Muscle layer of colon (tissue), 2 donors: ENCODE results near the gene TNFSF11.

Experiments
- H3K27ac ChIP-seq: one replicate; pipeline ENCODE4 v1.7.0; 2013; ENCODE audit warnings: low read depth, mild to moderate bottlenecking, low read length, moderate library complexity
- H3K27me3 ChIP-seq, 2 donors: one replicate each; pipeline ENCODE4 v1.7.0; 2013; ENCODE audit warnings: low read length in 2 of 2, mild to moderate bottlenecking in 2 of 2; ENCODE audit not compliant: insufficient read depth in 2 of 2, control insufficient read depth in 1 of 2
- H3K36me3 ChIP-seq: one replicate; pipeline ENCODE4 v1.7.0; 2013; ENCODE audit warnings: mild to moderate bottlenecking, low read length; ENCODE audit not compliant: insufficient read depth
- H3K4me1 ChIP-seq: one replicate; pipeline ENCODE4 v1.7.0; 2013; ENCODE audit warnings: mild to moderate bottlenecking, low read length; ENCODE audit not compliant: insufficient read depth
- H3K4me3 ChIP-seq, 2 donors: one replicate each; pipeline ENCODE4 v1.7.0; 2013; ENCODE audit warnings: low read length in 2 of 2, low read depth in 1 of 2, mild to moderate bottlenecking in 1 of 2, moderate library complexity in 1 of 2
- H3K9ac ChIP-seq: one replicate; pipeline ENCODE4 v1.7.0; 2013; ENCODE audit warnings: low read length
- H3K9me3 ChIP-seq: one replicate; pipeline ENCODE4 v1.7.0; 2013; ENCODE audit warnings: mild to moderate bottlenecking, low read length
- donor health status: abdominal sarcoma.
- donor health status: Adenocarcinoma of cecum.

The TNFSF11 gene

DNA sequence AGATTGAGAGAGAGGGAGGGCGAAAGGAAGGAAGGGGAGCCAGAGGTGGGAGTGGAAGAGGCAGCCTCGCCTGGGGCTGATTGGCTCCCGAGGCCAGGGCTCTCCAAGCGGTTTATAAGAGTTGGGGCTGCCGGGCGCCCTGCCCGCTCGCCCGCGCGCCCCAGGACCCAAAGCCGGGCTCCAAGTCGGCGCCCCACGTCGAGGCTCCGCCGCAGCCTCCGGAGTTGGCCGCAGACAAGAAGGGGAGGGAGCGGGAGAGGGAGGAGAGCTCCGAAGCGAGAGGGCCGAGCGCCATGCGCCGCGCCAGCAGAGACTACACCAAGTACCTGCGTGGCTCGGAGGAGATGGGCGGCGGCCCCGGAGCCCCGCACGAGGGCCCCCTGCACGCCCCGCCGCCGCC lies at the start of gene TNFSF11:
Gene TNFSF11, plus strand, starts transcription at position 142 of the 400 bp plus-strand sequence. Its CDS starts 152 bp downstream, at position 294.
- Histone ChIP-seq H3K4me3 (peak within 1 kb of the TSS; percentile 14 to 39), H3K27me3 (peaks cover 9 to 21% of the 10 kb centered on the region in 2 donors), H3K4me1 (peaks cover 4% of the 10 kb centered on the region), H3K9me3 (no peaks in the 10 kb centered on the region), H3K27ac (no peak within 1 kb of the TSS), H3K36me3 (no peaks in the 10 kb centered on the region), H3K9ac (no peak within 1 kb of the TSS)

DNA sequence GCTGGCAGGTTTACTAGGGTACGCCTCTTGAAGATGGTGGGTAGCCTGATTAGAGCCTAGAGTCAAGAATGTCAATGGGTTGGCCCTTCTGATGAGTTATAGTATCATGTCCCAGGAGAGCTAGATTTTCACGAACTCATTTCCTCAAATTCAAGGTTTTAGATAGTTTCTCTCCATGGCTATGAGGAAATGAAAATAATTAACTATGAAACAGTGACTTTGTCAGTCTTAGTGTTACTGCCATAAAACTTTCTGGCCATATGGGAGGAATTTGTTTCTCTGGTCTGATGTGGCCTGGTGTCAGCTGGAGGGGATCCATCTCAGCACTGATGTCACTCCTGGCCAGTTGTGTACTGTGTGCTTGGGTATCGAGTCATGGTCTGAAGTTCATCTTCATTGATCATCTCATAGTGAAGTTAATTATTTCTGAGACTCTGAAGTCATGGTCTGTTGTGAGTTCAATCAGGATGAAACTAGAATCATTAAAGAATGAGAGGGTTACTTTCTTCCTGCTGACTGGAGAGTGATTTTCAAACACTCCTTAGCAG lies 49.4 kb upstream of the TNFSF11 start:
- no peak overlapping the region for H3K9ac ChIP-seq
- H3K9me3 ChIP-seq: no peaks in the 10 kb centered on the region

GRCh38 chr13:42525035-42525504 lies 48.9 kb upstream of the TNFSF11 start:
- H3K36me3 ChIP-seq: no peaks in the 10 kb centered on the region
- no peaks in the 10 kb centered on the region for H3K4me1 ChIP-seq
- H3K9me3 ChIP-seq: no peaks in the 10 kb centered on the region
- H3K4me3 ChIP-seq: no peak overlapping the region
- H3K27ac ChIP-seq: no peak overlapping the region
- no peak overlapping the region for H3K9ac ChIP-seq
- H3K27me3 ChIP-seq: no peaks in the 10 kb centered on the region

More for the DNA sequence above, 49.4 kb upstream of the TNFSF11 start:
- H3K4me3 ChIP-seq: no peak overlapping the region
- no peak overlapping the region for H3K27ac ChIP-seq
- H3K36me3 ChIP-seq: no peaks in the 10 kb centered on the region
- H3K27me3 ChIP-seq: no peaks in the 10 kb centered on the region
- H3K4me1 ChIP-seq: no peaks in the 10 kb centered on the region

DNA sequence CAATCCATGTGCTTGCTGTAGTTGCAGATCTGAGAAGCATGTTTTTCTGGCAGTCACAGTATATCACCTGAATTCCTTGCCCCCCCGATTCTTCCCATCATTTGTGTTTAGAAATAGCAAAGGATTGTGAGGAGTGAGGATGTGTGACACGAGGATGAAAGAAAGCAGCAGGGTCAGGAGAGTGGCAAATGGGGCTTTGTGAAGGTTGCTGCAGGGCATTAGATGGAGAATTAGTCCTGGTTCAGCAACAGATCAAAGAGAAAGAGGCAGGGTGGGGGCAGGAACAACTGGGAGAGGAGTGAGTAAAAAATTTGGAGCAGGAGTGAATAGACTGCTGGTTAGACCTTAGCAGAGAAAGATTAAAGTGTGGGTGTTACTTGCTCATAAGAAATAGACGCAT lies 47.7 kb upstream of the TNFSF11 start:
- Histone ChIP-seq H3K9ac (no peak overlapping the region), H3K27me3 (no peaks in the 10 kb centered on the region), H3K27ac (no peak overlapping the region), H3K36me3 (no peaks in the 10 kb centered on the region), H3K4me3 (no peak overlapping the region), H3K9me3 (no peaks in the 10 kb centered on the region), H3K4me1 (no peaks in the 10 kb centered on the region)

DNA sequence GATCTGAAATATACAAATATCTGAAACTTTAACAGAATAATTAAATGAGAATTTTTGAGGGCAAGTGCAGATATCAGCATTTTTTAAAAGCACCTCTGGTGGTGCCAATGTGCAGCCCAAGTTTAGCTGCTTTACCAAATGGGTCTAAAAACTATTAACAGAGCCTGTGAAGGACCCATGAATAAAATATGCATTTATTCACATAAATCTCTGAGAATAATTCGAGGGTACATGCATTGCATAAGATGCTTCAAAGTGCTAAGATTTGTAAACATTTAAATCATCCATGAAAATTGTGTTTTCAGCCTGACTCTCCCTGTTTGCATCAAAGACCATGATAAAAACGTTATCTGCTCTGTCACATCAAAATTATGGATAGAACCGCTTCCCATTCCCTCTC lies 47.1 kb upstream of the TNFSF11 start:
- Histone ChIP-seq H3K4me3 (no peak overlapping the region), H3K36me3 (no peaks in the 10 kb centered on the region), H3K9me3 (no peaks in the 10 kb centered on the region), H3K27me3 (no peaks in the 10 kb centered on the region), H3K4me1 (no peaks in the 10 kb centered on the region), H3K9ac (no peak overlapping the region), H3K27ac (no peak overlapping the region)

- no peaks in the 10 kb centered on the region for H3K4me1 ChIP-seq
- H3K9ac ChIP-seq: no peak overlapping the region
- no peak overlapping the region for H3K27ac ChIP-seq
- H3K27me3 ChIP-seq: no peaks in the 10 kb centered on the region
- H3K9me3 ChIP-seq: no peaks in the 10 kb centered on the region
- no peaks in the 10 kb centered on the region for H3K36me3 ChIP-seq
- no peak overlapping the region for H3K4me3 ChIP-seq
These were observed 41.2 kb upstream of the TNFSF11 start for GRCh38 chr13:42532561-42533335.

DNA sequence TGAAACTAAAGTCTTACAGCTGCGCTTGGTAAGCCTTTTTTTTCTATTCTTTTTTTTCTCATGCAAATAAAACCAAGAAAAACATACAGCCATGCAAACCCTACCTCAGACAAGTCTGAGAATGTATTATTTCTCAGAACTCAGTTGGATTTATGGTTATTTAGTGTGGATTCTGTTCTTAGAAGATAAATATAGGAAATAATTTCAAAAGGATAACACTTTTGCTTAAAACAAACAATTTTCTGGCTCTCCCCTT lies 40.7 kb upstream of the TNFSF11 start:
- H3K27me3 ChIP-seq: no peaks in the 10 kb centered on the region
- no peaks in the 10 kb centered on the region for H3K36me3 ChIP-seq
- H3K27ac ChIP-seq: no peak overlapping the region
- no peaks in the 10 kb centered on the region for H3K4me1 ChIP-seq
- H3K4me3 ChIP-seq: no peak overlapping the region
- no peak overlapping the region for H3K9ac ChIP-seq
- no peaks in the 10 kb centered on the region for H3K9me3 ChIP-seq

DNA sequence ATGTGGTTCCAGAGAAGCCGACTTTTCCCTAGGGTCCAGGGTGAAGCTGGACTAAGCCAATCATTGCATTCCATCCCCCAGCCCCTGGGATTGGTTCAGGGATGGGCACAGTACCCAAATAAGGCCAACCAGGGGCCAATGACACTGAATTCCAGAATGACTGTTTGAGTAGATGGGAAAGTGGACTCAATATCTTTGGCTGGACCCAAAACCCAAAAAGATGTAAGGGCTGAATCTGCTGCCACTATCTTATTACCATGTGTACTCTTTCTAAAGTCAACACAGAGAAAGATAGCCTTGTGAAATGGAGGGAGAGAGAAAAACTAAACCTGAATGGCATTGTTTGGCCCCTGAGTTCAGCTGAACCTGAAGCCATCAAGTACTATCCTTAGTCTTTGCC lies 39.2 kb upstream of the TNFSF11 start:
- no peaks in the 10 kb centered on the region for H3K9me3 ChIP-seq
- H3K9ac ChIP-seq: no peak overlapping the region
- H3K4me3 ChIP-seq: no peak overlapping the region
- no peaks in the 10 kb centered on the region for H3K27me3 ChIP-seq
- no peaks in the 10 kb centered on the region for H3K4me1 ChIP-seq
- H3K36me3 ChIP-seq: no peaks in the 10 kb centered on the region
- H3K27ac ChIP-seq: no peak overlapping the region

GRCh38 chr13:42538996-42539395 lies 35.0 kb upstream of the TNFSF11 start:
- Histone ChIP-seq H3K27ac (no peak overlapping the region), H3K4me3 (no peak overlapping the region), H3K9ac (no peak overlapping the region), H3K27me3 (no peaks in the 10 kb centered on the region), H3K36me3 (no peaks in the 10 kb centered on the region), H3K9me3 (no peaks in the 10 kb centered on the region), H3K4me1 (no peaks in the 10 kb centered on the region)

GRCh38 chr13:42539670-42540069 lies 34.3 kb upstream of the TNFSF11 start:
- H3K9me3 ChIP-seq: no peaks in the 10 kb centered on the region
- H3K4me1 ChIP-seq: no peaks in the 10 kb centered on the region
- H3K36me3 ChIP-seq: no peaks in the 10 kb centered on the region
- no peak overlapping the region for H3K27ac ChIP-seq
- no peaks in the 10 kb centered on the region for H3K27me3 ChIP-seq
- no peak overlapping the region for H3K4me3 ChIP-seq
- H3K9ac ChIP-seq: no peak overlapping the region

DNA sequence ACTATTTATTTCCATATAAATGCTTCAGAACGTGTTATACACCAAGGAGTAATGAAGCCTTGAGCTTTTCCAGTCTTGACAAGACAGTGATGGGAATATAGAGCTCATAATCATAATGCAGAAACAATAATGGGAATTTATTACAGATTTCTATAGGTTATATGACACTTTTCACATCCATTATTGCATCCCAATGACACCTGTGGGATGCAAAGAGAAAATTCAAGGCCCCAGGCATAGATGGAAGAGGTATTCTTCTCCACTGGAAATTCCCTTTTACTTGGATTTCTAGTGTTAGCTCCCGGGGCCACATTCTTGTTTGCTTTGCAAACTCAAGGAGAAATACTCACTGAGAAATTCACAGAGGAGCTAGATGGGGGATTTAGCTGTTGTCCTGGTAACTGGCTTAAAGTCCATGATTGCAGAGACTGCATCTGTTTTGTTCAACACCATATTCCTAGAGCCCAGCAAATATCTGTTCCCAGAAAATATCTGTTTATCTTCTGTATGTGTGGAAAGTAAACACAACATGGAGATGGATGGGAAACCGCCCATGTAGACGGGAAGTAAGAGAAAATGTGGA lies 30.6 kb upstream of the TNFSF11 start:
- Histone ChIP-seq H3K9ac (no peak overlapping the region), H3K4me1 (no peaks in the 10 kb centered on the region), H3K27me3 (no peaks in the 10 kb centered on the region), H3K4me3 (no peak overlapping the region), H3K9me3 (no peaks in the 10 kb centered on the region), H3K36me3 (no peaks in the 10 kb centered on the region), H3K27ac (no peak overlapping the region)
